Measurements from ENCODE around the gene STXBP6. TPM values are rescaled to one million over a fixed set of nuclear protein-coding genes. Genes with fewer than 3 reads are reported as not detected.
A peak's percentile ranks its signal among the peaks of the same experiment; 100 is the strongest.

Gene STXBP6
- polyA plus RNA-seq, 1 donor from 2014 or later, result 14.6 TPM

DNA sequence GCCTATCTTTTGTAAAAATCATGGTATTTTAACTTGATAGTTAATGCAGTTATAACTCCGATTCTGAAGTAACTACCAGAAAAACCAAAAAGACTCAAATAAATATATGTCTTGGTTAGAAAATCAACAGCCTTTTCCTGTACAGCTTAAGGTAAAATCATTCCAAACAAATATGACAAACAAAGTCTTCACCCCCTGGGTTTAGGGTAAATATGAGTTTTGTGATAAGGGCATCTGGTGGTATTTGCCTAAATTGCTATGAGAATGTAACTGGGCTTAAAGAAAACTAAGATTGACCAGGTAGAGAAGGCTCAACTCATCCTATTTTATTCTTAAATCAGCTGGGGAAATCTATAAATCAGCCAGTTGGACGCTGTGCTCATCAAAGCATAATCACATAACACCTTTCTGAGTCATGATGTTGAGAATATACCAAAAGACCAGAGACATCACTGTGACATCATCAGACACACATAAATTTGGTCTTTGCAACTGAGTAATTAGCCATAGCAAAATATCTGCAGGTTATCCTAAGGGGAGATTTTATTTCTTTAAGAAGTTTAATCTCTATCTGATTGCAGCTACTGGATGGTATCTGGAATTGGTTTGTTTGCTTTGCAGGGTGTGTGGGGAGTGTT is 133.9 kb downstream of the STXBP6 start:
- no peaks in the 10 kb centered on the region for H3K79me2 ChIP-seq (replicated peaks; ENCODE audit: insufficient read depth, low read length)
- no peak overlapping the region for H3K9ac ChIP-seq (ENCODE audit: low read length)
- H3K36me3 ChIP-seq (ENCODE audit: insufficient read depth, low read length), result no peaks in the 10 kb centered on the region
- no peak for TF ChIP-seq POLR2AphosphoS5 (IDR thresholded peaks at IDR 0.05)
- TF ChIP-seq, protein P1, sequence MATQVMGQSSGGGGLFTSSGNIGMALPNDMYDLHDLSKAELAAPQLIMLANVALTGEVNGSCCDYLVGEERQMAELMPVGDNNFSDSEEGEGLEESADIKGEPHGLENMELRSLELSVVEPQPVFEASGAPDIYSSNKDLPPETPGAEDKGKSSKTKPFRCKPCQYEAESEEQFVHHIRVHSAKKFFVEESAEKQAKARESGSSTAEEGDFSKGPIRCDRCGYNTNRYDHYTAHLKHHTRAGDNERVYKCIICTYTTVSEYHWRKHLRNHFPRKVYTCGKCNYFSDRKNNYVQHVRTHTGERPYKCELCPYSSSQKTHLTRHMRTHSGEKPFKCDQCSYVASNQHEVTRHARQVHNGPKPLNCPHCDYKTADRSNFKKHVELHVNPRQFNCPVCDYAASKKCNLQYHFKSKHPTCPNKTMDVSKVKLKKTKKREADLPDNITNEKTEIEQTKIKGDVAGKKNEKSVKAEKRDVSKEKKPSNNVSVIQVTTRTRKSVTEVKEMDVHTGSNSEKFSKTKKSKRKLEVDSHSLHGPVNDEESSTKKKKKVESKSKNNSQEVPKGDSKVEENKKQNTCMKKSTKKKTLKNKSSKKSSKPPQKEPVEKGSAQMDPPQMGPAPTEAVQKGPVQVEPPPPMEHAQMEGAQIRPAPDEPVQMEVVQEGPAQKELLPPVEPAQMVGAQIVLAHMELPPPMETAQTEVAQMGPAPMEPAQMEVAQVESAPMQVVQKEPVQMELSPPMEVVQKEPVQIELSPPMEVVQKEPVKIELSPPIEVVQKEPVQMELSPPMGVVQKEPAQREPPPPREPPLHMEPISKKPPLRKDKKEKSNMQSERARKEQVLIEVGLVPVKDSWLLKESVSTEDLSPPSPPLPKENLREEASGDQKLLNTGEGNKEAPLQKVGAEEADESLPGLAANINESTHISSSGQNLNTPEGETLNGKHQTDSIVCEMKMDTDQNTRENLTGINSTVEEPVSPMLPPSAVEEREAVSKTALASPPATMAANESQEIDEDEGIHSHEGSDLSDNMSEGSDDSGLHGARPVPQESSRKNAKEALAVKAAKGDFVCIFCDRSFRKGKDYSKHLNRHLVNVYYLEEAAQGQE (IDR thresholded peaks at IDR 0.05; ENCODE audit: borderline replicate concordance), result no peak
- TF ChIP-seq, protein P2, sequence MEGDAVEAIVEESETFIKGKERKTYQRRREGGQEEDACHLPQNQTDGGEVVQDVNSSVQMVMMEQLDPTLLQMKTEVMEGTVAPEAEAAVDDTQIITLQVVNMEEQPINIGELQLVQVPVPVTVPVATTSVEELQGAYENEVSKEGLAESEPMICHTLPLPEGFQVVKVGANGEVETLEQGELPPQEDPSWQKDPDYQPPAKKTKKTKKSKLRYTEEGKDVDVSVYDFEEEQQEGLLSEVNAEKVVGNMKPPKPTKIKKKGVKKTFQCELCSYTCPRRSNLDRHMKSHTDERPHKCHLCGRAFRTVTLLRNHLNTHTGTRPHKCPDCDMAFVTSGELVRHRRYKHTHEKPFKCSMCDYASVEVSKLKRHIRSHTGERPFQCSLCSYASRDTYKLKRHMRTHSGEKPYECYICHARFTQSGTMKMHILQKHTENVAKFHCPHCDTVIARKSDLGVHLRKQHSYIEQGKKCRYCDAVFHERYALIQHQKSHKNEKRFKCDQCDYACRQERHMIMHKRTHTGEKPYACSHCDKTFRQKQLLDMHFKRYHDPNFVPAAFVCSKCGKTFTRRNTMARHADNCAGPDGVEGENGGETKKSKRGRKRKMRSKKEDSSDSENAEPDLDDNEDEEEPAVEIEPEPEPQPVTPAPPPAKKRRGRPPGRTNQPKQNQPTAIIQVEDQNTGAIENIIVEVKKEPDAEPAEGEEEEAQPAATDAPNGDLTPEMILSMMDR (IDR thresholded peaks at IDR 0.05; ENCODE audit: poor library complexity, severe bottlenecking), result no peak
- TF ChIP-seq RAD21 (conservative IDR thresholded peaks at IDR 0.05), result no peak
- TF ChIP-seq TAF1 (IDR thresholded peaks at IDR 0.05; ENCODE audit: low read depth), result no peak
- TF ChIP-seq EP300 (conservative IDR thresholded peaks at IDR 0.05; ENCODE audit: poor library complexity, severe bottlenecking), result no peak
- TF ChIP-seq MXI1 (conservative IDR thresholded peaks at IDR 0.05; ENCODE audit: poor library complexity, severe bottlenecking), result no peak
- TF ChIP-seq SMC3 (conservative IDR thresholded peaks at IDR 0.05; ENCODE audit: poor library complexity), result no peak
- TF ChIP-seq EZH2 (IDR thresholded peaks at IDR 0.05; ENCODE audit: borderline replicate concordance, insufficient read depth, low read length, poor library complexity, severe bottlenecking), result no peak
- no peak overlapping the region for H3K4me3 ChIP-seq (ENCODE audit: low read length)
- H3K4me2 ChIP-seq (ENCODE audit: low read length), result no peak overlapping the region
- no peaks in the 10 kb centered on the region for H3K27me3 ChIP-seq (ENCODE audit: insufficient read depth, low read depth, low read length)
- no peaks in the 10 kb centered on the region for H4K20me1 ChIP-seq (ENCODE audit: insufficient read depth)
- peak overlapping the region; percentile 89 for H3K27ac ChIP-seq (ENCODE audit: low read length)
- peaks cover 9% of the 10 kb centered on the region for H3F3A ChIP-seq (ENCODE audit: insufficient read depth, low read length, poor library complexity, severe bottlenecking)
- no peaks in the 10 kb centered on the region for H3K9me2 ChIP-seq (ENCODE audit: insufficient read depth, low read length)
- H3K9me3 ChIP-seq (ENCODE audit: low read length), result no peaks in the 10 kb centered on the region
- no peak overlapping the region for H2AFZ ChIP-seq (ENCODE audit: low read depth, low read length)

DNA sequence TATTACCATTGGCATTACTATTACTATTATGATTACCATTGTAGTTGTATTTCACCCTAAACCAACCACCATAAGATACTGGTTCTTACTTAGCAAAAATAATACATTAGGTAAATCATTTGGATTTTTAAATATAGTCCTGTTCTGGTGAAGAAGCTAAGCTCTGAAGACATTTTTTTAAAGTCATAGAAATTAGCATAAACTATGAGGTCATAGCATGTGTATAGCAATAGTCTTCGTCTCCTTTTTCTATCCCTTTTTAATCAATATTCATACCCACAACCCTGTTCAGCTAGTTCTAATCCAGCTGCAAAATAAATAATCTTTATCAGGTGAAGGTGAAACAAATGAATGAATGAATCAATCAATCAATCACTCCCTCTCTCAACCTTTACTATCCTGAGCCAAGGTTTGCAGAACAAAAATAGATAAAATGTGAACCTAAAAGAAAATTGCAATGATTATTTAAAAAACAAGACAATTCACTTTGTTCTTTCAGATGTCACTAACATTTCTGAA is 134.5 kb downstream of the STXBP6 start:
- no peak overlapping the region for H3K4me3 ChIP-seq (ENCODE audit: low read length)
- TF ChIP-seq, protein P1 (IDR thresholded peaks at IDR 0.05; ENCODE audit: borderline replicate concordance), result no peak
- TF ChIP-seq EP300 (conservative IDR thresholded peaks at IDR 0.05; ENCODE audit: poor library complexity, severe bottlenecking) (no peak), POLR2AphosphoS5 (IDR thresholded peaks at IDR 0.05) (no peak), RAD21 (conservative IDR thresholded peaks at IDR 0.05) (no peak), EZH2 (IDR thresholded peaks at IDR 0.05; ENCODE audit: borderline replicate concordance, insufficient read depth, low read length, poor library complexity, severe bottlenecking) (no peak), MXI1 (conservative IDR thresholded peaks at IDR 0.05; ENCODE audit: poor library complexity, severe bottlenecking) (no peak), TAF1 (IDR thresholded peaks at IDR 0.05; ENCODE audit: low read depth) (no peak), SMC3 (conservative IDR thresholded peaks at IDR 0.05; ENCODE audit: poor library complexity) (no peak)
- TF ChIP-seq, protein P2 (IDR thresholded peaks at IDR 0.05; ENCODE audit: poor library complexity, severe bottlenecking), result no peak
- H3K9me3 ChIP-seq (ENCODE audit: low read length), result no peaks in the 10 kb centered on the region
- H3F3A ChIP-seq (ENCODE audit: insufficient read depth, low read length, poor library complexity, severe bottlenecking), result peaks cover 9% of the 10 kb centered on the region
- H3K27me3 ChIP-seq (ENCODE audit: insufficient read depth, low read depth, low read length), result no peaks in the 10 kb centered on the region
- H4K20me1 ChIP-seq (ENCODE audit: insufficient read depth), result no peaks in the 10 kb centered on the region
- H3K4me2 ChIP-seq (ENCODE audit: low read length), result peak overlapping the region; percentile 48
- H3K9me2 ChIP-seq (ENCODE audit: insufficient read depth, low read length), result no peaks in the 10 kb centered on the region
- no peaks in the 10 kb centered on the region for H3K79me2 ChIP-seq (replicated peaks; ENCODE audit: insufficient read depth, low read length)
- peak overlapping the region; percentile 89 for H3K27ac ChIP-seq (ENCODE audit: low read length)
- no peaks in the 10 kb centered on the region for H3K36me3 ChIP-seq (ENCODE audit: insufficient read depth, low read length)
- peak overlapping the region; percentile 47 for H3K9ac ChIP-seq (ENCODE audit: low read length)
- H2AFZ ChIP-seq (ENCODE audit: low read depth, low read length), result no peak overlapping the region

All from neural cell (in vitro differentiated cells).